ENCODE results near the gene ARSA. TPM values are rescaled to one million over a fixed set of nuclear protein-coding genes. Genes with fewer than 3 reads are reported as not detected.
"Not testable (repeated sequence)": the region's sequence is repeated elsewhere in the genome, so short reads cannot be mapped to it uniquely, and the experiment has no call there.

Gene ARSA
- total RNA-seq, 2 donors from 2014 or later, result 27.0 to 32.5 TPM

DNA sequence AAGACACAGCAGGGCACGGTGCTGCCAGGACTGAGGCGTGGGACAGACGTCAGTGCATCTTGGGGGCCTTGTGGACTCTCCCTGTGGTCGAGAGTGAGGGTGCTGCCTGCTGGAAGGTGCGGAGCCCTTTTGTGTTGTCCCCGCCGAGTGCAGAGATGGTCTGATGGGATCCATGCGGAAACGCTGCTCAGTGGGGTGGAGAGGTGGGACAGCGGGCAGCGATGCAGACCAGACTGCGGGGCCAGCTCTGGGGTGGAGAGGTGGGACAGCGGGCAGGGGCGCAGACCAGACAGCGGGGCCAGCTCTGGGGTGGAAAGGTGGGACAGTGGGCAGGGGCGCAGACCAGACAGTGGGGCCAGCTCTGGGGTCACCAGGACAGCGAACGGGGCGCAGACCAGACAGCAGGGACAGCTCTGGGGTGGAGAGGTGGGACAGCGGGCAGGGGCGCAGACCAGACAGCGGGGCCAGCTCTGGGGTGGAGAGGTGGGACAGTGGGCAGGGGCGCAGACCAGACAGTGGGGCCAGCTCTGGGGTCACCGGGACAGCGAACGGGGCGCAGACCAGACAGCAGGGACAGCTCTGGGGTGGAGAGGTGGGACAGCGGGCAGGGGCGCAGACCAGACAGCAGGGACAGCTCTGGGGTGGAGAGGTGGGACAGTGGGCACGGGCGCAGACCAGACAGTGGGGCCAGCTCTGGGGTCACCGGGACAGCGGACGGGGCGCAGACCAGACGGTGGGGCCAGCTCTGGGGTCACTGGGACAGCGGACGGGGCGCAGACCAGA lies 19.7 kb downstream of the ARSA start:
- DNase-seq; intact Hi-C loops (cut with DNase I); ATAC-seq: not testable (repeated sequence)

- DNase-seq (no peak), ATAC-seq (no peak)
- intact Hi-C loops (cut with DNase I), result no loop called here
Observed at GRCh38 chr22:50607659-50608020, 20.3 kb downstream of the ARSA start.

- ATAC-seq (no peak), DNase-seq (no peak)
- intact Hi-C loops (cut with DNase I), result no loop called here
Observed at GRCh38 chr22:50606946-50607658, 20.9 kb downstream of the ARSA start.

DNA sequence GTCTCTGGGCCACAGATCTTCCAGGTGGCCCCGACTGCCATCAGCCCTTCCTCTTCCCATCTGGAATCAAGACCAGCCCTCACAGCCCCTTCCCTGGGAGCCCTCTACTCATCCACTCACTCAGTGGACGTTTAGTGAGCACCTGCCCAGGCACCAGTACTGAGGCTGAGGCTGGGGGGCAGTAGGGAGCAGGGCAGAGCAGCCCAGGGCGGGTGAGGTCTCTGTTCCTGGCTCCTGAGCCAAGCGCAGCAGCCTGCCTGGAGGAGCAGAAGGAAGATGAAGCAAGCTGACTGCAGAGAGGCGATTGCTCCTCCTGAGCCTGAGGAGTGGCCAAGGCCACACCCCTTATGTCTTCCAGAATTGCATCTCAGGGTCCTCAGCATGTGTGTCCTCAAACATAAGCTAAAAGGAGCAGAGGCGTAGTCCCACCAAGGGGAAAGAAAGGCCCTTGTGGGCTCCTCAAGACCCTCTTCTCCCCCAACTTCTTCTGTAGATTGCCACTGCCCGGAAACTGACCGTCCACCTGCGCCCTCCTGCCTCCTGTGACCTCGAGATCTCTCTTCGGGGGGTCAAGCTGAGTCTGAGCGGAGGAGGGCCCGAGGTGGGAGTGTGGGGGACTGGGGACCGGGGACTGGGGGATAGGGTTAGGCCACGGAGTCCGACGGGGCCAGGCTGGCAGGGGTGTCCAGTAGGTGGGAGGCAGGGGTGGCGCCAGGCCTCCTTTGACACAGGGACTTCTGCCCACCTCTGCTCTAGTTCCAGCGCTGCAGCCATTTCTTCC lies 21.6 kb downstream of the ARSA start:
- intact Hi-C loops (cut with DNase I), result no loop called here
- no peak for ATAC-seq
- DNase-seq, result no peak

DNA sequence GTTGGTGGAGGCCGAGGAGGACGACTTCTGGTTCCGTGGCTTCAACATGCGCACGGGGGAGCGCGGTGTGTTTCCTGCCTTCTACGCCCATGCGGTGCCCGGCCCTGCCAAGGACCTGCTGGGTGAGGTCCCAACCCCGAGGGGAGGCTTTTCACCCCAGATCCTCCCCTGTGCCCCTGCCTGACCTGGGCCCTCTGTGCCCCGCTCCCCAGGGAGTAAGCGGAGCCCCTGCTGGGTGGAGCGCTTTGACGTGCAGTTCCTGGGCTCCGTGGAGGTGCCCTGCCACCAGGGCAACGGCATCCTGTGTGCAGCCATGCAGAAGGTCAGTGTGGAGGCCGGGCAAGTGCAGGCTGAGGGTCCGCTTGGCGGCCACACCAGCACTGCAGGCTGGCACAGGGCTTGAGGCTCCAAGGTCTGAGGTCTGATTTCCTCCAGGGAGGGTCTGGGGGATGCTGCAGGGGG lies 22.3 kb downstream of the ARSA start:
- intact Hi-C loops (cut with DNase I), result no loop called here
- DNase-seq (no peak), ATAC-seq (no peak)

DNA sequence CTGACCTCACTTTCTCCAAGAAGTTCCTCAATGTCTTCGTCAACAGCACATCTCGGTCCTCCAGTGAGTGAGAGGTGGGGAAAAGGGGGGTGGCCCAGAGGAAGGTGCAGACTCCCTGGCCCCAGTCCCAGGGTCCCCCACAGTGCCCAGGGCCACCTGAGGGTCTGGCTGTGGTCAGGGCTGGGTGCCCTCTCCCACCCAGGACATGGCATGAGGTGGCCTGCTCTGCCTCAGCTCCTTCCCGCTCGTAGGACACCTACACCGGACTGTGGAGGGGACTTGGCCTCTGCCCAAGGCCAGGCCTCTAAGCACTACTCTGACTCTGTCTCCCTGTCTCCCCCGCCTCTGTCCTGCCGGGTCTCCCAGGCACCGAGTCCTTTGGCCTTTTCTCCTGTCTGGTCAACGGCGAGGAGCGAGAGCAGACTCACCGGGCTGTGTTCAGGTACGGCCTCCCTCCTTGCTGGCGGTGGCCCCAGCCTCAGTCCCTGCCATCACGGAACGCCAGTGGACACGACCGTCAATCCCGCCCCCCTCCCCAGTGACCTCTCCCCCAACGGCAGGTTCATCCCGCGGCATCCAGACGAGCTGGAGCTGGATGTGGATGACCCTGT lies 22.8 kb downstream of the ARSA start:
- no peak for DNase-seq
- intact Hi-C loops (cut with DNase I), result no loop called here
- ATAC-seq, result no peak

DNA sequence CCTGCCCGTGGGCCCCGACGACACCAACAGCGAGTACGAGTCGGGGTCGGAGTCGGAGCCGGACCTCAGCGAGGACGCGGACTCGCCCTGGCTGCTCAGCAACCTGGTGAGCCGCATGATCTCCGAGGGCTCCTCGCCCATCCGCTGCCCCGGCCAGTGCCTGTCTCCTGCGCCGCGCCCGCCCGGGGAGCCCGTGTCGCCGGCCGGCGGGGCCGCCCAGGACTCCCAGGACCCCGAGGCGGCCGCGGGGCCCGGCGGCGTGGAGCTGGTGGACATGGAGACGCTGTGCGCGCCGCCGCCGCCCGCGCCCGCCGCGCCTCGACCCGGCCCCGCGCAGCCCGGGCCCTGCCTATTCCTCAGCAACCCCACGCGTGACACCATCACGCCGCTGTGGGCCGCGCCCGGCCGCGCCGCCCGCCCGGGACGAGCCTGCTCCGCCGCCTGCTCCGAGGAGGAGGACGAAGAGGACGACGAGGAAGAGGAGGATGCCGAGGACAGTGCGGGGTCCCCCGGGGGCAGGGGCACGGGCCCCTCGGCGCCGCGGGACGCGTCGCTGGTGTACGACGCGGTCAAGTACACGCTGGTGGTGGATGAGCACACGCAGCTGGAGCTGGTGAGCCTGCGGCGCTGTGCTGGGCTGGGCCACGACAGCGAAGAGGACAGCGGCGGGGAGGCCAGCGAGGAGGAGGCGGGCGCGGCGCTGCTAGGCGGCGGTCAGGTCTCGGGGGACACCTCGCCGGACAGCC lies 23.5 kb downstream of the ARSA start:
- no peak for ATAC-seq
- no peak for DNase-seq
- intact Hi-C loops (cut with DNase I), result no loop called here

DNA sequence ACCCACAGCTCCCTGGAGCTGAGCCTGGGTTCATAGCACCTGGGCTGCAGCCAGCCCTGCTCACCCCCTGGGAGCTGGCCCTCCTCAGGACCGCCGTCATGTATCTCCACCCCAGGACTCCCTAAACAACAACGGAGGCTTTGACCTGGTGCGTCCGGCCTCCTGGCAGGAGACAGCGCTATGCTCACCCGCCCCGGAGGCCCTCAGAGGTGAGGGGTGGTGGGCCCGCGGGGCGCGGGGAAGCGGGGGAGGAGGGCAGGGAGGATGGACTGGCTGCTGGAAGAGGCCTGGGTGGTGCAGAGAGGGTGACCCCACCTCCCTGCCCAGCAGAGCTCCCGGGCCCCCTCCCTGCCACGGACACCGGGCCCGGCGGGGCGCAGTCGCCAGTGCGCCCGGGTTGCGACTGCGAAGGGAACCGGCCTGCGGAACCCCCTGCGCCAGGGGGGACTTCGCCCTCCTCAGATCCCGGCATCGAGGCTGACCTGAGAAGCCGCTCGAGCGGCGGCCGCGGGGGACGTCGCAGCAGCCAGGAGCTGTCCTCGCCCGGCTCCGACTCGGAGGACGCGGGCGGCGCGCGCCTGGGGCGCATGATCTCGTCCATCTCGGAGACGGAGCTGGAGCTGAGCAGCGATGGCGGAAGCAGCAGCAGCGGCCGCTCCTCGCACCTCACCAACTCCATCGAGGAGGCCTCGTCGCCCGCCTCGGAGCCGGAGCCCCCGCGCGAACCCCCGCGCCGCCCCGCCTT lies 24.3 kb downstream of the ARSA start:
- intact Hi-C loops (cut with DNase I), result no loop called here
- DNase-seq (no peak), ATAC-seq (no peak)

DNA sequence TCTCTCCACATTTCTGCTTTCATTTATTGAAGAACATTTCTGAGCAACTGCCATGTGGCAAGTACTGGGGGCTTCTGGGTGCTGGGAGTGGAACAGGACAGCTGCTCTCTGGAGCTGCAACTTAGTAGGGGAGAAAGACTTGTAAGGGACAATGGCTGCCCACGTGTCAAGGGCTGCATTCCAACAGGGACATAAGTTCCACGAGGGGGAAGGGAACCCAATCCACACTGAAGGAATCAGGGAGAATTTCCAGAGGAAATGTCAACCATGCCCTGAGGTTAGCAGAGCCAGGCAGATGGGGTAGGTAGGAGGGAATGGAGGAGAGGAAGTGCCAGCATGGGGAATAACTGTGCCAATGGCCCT lies 25.6 kb downstream of the ARSA start:
- no peak for DNase-seq
- intact Hi-C loops (cut with DNase I), result no loop called here

DNA sequence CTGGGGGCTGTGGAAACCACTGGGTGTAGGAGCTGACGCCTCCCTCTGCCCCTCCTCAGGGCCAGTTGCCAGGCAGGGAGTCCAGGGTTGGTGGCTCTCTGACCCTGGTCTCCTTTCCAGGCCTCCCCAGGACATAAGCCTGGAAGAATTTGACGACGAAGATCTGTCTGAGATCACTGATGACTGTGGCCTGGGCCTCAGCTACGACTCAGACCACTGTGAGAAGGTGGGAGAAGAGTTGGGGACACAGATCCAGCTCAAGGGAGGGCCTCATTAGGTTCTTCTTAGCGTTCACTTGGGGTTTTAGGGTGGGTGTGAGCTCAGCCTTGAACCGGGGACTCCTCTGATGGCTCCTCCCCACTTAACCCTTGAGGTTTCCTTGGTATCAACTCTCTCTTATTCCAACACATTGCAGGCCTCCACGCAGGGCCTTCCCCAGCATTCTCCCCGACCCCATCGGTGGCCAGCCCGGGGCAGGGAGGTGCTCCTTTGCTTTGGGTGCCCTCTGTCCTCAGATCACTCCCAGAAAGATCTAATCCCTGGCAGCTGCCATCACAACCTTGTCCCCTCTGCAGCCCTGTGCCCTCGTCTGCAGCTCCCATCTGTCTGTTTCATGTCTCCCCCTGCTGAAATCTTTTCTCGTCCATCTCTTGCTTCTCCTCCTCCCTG lies 26.1 kb downstream of the ARSA start:
- no peak for DNase-seq

More for the DNA sequence above, 25.6 kb downstream of the ARSA start:
- no peak for ATAC-seq

DNA sequence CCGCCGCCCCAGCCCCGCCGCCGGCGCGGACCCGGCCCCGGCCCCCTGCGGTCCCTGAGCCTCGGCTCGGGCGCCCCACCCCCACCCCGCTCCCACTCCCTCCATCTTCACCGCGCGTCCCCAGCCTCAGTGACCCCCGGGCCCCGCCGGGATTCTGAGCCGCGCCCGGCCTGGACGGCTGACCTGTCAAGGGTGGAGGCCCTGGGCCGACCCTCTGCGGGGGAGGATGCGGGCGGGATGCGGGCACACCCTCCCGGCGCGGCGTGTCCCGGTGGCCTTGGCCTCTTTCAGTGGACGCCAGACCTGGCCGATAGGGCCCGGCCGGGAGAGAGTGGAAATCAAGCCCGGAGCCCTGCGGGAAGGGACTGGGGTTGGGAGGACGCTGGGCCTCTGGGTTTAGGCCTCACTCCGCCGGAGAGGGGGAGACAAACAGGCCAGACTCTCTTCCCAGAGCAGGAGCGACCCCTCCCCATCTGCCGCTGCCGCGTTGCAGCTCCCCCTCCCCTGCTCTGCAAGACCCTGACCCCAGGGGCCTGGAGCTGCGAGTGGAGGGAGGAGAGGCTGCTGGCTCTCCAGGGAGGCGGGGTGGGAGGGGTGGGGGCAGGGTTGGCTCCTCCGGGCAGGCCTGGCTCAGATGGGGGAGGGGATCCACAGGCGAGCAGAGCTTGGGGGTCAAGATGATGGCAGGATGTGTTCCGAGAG lies 26.8 kb downstream of the ARSA start:
- intact Hi-C loops (cut with DNase I), result no loop called here
- no peak for ATAC-seq
- no peak for DNase-seq

More for the DNA sequence above, 26.1 kb downstream of the ARSA start:
- intact Hi-C loops (cut with DNase I), result no loop called here
- ATAC-seq, result no peak

DNA sequence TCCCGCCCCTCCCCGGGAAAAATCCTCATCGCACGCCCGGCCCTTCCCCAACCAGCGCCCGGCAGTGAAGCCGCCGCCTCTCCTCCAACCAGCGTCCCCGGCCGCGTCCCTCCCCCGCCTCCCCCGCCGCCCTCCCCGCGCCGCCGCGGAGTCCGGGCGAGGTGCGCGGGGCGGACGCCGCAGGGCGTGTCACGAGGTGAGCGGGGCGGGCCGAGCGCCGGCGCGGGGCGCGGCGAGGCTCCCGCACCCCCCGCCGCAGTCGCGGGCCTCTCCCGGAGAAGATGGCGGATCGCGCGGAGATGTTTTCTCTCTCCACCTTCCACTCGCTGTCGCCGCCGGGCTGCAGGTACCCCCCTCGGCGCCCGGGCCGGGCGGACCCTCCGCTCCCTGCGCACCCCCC lies 27.4 kb downstream of the ARSA start, which contains the start of gene MAPK8IP2:
TSS of gene MAPK8IP2 (plus strand) at position 256 of the 400 bp plus-strand sequence. CDS start at position 282, 26 bp downstream.
- DNase-seq, result no peak
- peak; percentile 56 to 58 for ATAC-seq
- intact Hi-C loops (cut with DNase I), result no loop called here

DNA sequence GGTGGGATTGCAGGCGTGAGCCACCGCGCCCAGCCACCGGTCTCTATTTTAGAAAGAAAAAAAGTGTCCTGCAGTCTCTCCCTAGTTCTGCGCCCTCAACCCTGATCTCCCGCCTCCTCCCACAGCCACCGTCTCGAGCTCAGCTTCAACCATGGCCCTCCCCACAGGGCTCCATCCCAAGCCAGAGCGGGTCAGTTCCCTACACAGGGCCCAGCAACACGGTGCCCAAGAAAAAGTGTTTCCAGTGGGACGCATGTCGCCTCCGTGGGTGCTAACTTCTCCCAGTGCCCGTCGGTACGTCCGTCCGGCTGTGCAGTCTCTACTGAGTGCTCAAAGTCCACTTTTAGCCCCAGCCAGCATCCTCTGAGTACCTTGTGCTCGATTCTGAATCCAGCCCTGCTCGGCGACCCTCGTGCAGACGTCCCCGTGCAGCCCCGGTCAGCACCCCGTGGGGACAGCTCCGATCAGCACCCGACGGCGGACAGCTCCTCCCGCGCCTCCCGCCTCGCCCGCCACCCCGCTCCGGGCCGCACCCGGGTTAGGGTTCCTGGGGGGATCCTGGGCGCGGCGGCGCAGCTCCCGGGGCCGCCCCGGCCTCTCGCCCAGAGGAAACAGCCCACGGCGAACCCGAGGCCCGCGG lies 28.0 kb downstream of the ARSA start:
- intact Hi-C loops (cut with DNase I), result no loop called here

DNA sequence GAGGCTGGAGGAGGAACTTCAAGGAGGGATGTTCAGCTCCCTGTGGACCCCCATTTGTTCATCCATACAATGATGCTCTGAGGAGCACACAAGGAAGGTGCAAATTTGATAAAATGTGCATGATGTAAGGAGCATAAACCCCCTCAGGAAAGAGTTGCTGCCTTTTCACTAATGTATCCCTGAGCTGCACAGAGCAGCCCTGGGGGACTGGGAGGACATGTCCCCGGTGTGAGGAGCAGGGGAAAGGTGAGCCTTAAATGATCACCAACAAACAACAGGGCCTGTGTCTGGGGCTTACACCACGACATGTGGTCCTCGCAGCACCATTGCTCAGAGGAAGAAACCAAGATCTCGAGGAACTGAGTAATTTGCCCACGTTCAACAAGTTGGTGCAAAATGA lies 30.9 kb downstream of the ARSA start:
- intact Hi-C loops (cut with DNase I), result no loop called here
- ATAC-seq, result no peak
- DNase-seq, result no peak

More for the DNA sequence above, 28.0 kb downstream of the ARSA start:
- peak; percentile 62 for DNase-seq
- ATAC-seq, result peak; percentile 88 to 92

DNA sequence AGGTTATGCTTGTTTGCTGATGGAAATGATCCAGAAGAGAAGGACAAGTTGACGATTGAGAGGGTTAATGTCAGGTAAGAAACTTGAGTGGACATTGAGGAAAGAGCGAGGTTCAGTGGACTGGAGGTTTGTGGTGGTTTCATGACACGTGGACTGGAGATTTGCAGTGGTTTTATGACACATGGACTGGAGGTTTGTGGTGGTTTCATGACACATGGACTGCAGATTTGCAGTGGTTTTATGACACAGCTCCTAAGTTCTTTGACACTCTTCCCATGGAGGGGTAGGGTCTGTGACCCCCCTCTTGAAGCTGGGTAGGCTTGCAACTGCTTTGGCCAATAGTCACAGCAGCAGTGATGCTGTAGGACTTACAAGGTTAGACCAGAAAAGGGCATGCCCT lies 32.8 kb downstream of the ARSA start:
- intact Hi-C loops (cut with DNase I), result no loop called here
- DNase-seq (no peak), ATAC-seq (no peak)

DNA sequence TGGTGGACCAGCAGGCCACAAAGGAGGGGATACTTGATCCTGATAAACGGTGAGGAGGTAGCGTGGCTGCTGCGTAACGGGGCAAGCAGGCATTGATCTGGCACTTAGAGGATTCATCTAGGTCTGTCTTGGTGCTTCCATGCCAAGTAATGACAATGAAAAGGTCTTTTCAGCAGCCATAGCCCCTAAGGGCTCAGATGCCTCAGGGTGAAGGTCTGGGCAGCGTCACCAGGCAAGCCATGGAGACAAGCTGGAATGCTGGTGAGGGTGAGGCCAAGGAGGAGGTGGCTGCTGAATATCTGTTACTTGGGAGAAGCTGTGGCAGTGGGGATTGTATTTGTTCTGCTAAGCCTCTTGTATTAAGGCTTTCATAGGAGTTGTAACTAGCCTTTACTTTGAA lies 40.5 kb downstream of the ARSA start:
- intact Hi-C loops (cut with DNase I), result no loop called here
- DNase-seq (no peak), ATAC-seq (no peak)
